DND-41 (cell line): ENCODE data around the gene GDPD4.

ENCODE experiments used
- CTCF ChIP-seq: IDR thresholded peaks from 2 replicates; pipeline ENCODE4 v1.5.1; 2012; ENCODE audit warnings: borderline replicate concordance, low read length, moderate library complexity, mild to moderate bottlenecking; ENCODE audit not compliant: poor library complexity, severe bottlenecking; ENCODE audit errors: extremely low read depth
- EZH2 ChIP-seq: IDR thresholded peaks from 3 replicates; pipeline ENCODE4 v1.6.1; 2012; ENCODE audit warnings: borderline replicate concordance, low read depth, mild to moderate bottlenecking, moderate library complexity, low read length, inconsistent platforms; ENCODE audit not compliant: severe bottlenecking

GRCh38 chr11:77267962-77268361 is 33.5 kb downstream of the GDPD4 start:
- TF ChIP-seq CTCF, result no peak
- TF ChIP-seq EZH2, result no peak
